ENCODE results near the gene AUNIP. TPM values are rescaled to one million over a fixed set of nuclear protein-coding genes. Genes with fewer than 3 reads are reported as not detected.

AUNIP gene
- total RNA-seq, 1 experiment from 2014 or later = 7.7 TPM

- CTCF ChIA-PET = no interaction called here
- TF ChIP-seq CTCF (IDR thresholded peaks at IDR 0.05; ENCODE audit: unreplicated experiment) = no peak
- H3K36me3 Mint-ChIP-seq (ENCODE audit: insufficient read depth, unreplicated experiment) = peaks cover 17% of the 10 kb centered on the region
- no peaks in the 10 kb centered on the region for H3K9me3 Mint-ChIP-seq (ENCODE audit: low read depth, unreplicated experiment)
- DNase-seq = no peak
- intact Hi-C loops (cut with micrococcal nuclease; ENCODE audit: unreplicated experiment) = no loop called here
- no peak overlapping the region for H3K4me3 Mint-ChIP-seq (ENCODE audit: low read depth, unreplicated experiment)
- no peaks in the 10 kb centered on the region for H3K27me3 Mint-ChIP-seq (ENCODE audit: unreplicated experiment)
- no peak overlapping the region for H3K27ac Mint-ChIP-seq (ENCODE audit: unreplicated experiment)
- BruUV-seq (replicated peaks) = no TSS peak
- H3K4me1 Mint-ChIP-seq (ENCODE audit: low read depth, unreplicated experiment) = peaks cover 7% of the 10 kb centered on the region
Measured at GRCh38 chr1:25854554-25854953, 4.7 kb downstream of the AUNIP start.

- CTCF ChIA-PET = interaction anchor here (0.7 kb wide), 2 partner anchors 149 to 348 kb away, joined by 4 to 5 read pairs; no protein-coding TSS in a partner anchor
- intact Hi-C loops (cut with micrococcal nuclease; ENCODE audit: unreplicated experiment) = no loop called here
- Mint-ChIP-seq H3K4me3 (ENCODE audit: low read depth, unreplicated experiment) (no peak overlapping the region), H3K27ac (ENCODE audit: unreplicated experiment) (no peak overlapping the region), H3K27me3 (ENCODE audit: unreplicated experiment) (no peaks in the 10 kb centered on the region), H3K4me1 (ENCODE audit: low read depth, unreplicated experiment) (no peaks in the 10 kb centered on the region), H3K36me3 (ENCODE audit: insufficient read depth, unreplicated experiment) (peaks cover 5% of the 10 kb centered on the region), H3K9me3 (ENCODE audit: low read depth, unreplicated experiment) (no peaks in the 10 kb centered on the region)
- no peak for TF ChIP-seq CTCF (IDR thresholded peaks at IDR 0.05; ENCODE audit: unreplicated experiment)
- no TSS peak for BruUV-seq (replicated peaks)
- no peak for DNase-seq
Measured at GRCh38 chr1:25848531-25848930, 10.7 kb downstream of the AUNIP start.

- no peak overlapping the region for H3K27ac Mint-ChIP-seq (ENCODE audit: unreplicated experiment)
- intact Hi-C loops (cut with micrococcal nuclease; ENCODE audit: unreplicated experiment) = no loop called here
- no TSS peak for BruUV-seq (replicated peaks)
- CTCF ChIA-PET = interaction anchor here (0.7 kb wide), 1 partner anchor 347 kb away, joined by 5 read pairs; no protein-coding TSS in a partner anchor
- H3K36me3 Mint-ChIP-seq (ENCODE audit: insufficient read depth, unreplicated experiment) = peaks cover 5% of the 10 kb centered on the region
- H3K27me3 Mint-ChIP-seq (ENCODE audit: unreplicated experiment) = no peaks in the 10 kb centered on the region
- no peak for DNase-seq
- TF ChIP-seq CTCF (IDR thresholded peaks at IDR 0.05; ENCODE audit: unreplicated experiment) = no peak
- no peaks in the 10 kb centered on the region for H3K9me3 Mint-ChIP-seq (ENCODE audit: low read depth, unreplicated experiment)
- H3K4me1 Mint-ChIP-seq (ENCODE audit: low read depth, unreplicated experiment) = no peaks in the 10 kb centered on the region
- H3K4me3 Mint-ChIP-seq (ENCODE audit: low read depth, unreplicated experiment) = no peak overlapping the region
Measured at GRCh38 chr1:25847929-25848328, 11.3 kb downstream of the AUNIP start.

GRCh38 chr1:25845664-25846063 is 13.6 kb downstream of the AUNIP start:
- H3K4me1 Mint-ChIP-seq (ENCODE audit: low read depth, unreplicated experiment) = no peaks in the 10 kb centered on the region
- H3K4me3 Mint-ChIP-seq (ENCODE audit: low read depth, unreplicated experiment) = no peak overlapping the region
- no peak overlapping the region for H3K27ac Mint-ChIP-seq (ENCODE audit: unreplicated experiment)
- no peak for DNase-seq
- no TSS peak for BruUV-seq (replicated peaks)
- intact Hi-C loops (cut with micrococcal nuclease; ENCODE audit: unreplicated experiment) = no loop called here
- CTCF ChIA-PET = no interaction called here
- H3K36me3 Mint-ChIP-seq (ENCODE audit: insufficient read depth, unreplicated experiment) = no peaks in the 10 kb centered on the region
- no peaks in the 10 kb centered on the region for H3K27me3 Mint-ChIP-seq (ENCODE audit: unreplicated experiment)
- no peaks in the 10 kb centered on the region for H3K9me3 Mint-ChIP-seq (ENCODE audit: low read depth, unreplicated experiment)
- no peak for TF ChIP-seq CTCF (IDR thresholded peaks at IDR 0.05; ENCODE audit: unreplicated experiment)
